Right atrium auricular region (tissue), 2 donors: ENCODE data around the gene LMO7. TPM values are rescaled to one million over a fixed set of nuclear protein-coding genes. Genes with fewer than 3 reads are reported as not detected.

ENCODE experiments used
- DNase-seq: peaks from one replicate; pipeline ENCODE4 v3.0.0-alpha.2; 2019; ENCODE audit warnings: low spot score
- H3K27ac ChIP-seq, 2 donors: fragments of 200-600 bp; sonication (generic); 1 replicate in 1 of 2; 2 replicates in 1 of 2; pipeline ENCODE4 v1.5.1; 2016 to 2019
- H3K27me3 ChIP-seq, 2 donors: fragments of 200-600 bp; sonication (generic); one replicate each; pipeline versions ENCODE4 v1.5.1 to v1.6.0; 2017 to 2019
- H3K36me3 ChIP-seq: fragments of 200-600 bp; sonication (generic); one replicate; pipeline ENCODE4 v1.5.1; 2016
- H3K4me1 ChIP-seq, 2 donors: fragments of 200-600 bp; sonication (generic); one replicate each; pipeline versions ENCODE4 v1.5.1 to v1.6.0; 2017 to 2019
- H3K4me3 ChIP-seq, 2 donors: fragments of 200-600 bp; sonication (generic); 1 replicate in 1 of 2; 2 replicates in 1 of 2; pipeline ENCODE4 v1.5.1; 2017 to 2019; ENCODE audit warnings: mild to moderate bottlenecking in 1 of 2, moderate library complexity in 1 of 2
- H3K9me3 ChIP-seq, 2 donors: fragments of 200-600 bp; sonication (generic); one replicate each; pipeline ENCODE4 v1.5.1; 2019
- total RNA-seq, 2 donors: library from RNA; depleted of rRNA; stranded (reverse); fragments of >200 nt; gene quantifications; one replicate each; pipeline ENCODE4 v1.1.0, GENCODE V29; 2016
- TF ChIP-seq, protein P1 (sequence below), 2 donors: fragments of 200-600 bp; sonication (generic); IDR thresholded peaks; one replicate each; pipeline ENCODE4 v1.5.1; 2019; ENCODE audit warnings: antibody characterized with exemption in 2 of 2

LMO7 gene
- total RNA-seq, 2 donors from 2014 or later, result 319 to 484 TPM

DNA sequence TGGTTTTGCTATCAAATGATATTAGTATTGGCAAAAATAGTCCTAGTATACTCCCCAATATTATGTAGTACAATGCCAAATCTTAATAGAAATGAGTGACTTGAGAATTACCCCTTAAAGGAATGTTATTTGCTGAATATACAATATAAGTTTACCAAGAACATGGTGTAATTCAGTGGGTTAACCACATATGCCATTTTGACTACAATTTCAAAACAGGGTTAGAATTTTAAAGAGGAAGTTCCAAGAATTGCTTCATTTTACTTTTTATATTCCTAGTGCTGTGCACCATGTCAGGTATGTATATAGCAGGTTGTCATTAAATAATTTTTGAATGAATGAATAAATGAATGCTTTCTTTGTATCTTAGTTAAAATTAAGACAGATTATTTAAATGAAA is 66.3 kb downstream of the LMO7 start:
- Histone ChIP-seq H3K4me3 (no peak overlapping the region), H3K9me3 (no peaks in the 10 kb centered on the region), H3K36me3 (no peaks in the 10 kb centered on the region), H3K27ac (no peak overlapping the region), H3K4me1 (peaks cover 0 to 13% of the 10 kb centered on the region in 2 donors), H3K27me3 (no peaks in the 10 kb centered on the region)
- no peak for DNase-seq
- TF ChIP-seq, protein P1, sequence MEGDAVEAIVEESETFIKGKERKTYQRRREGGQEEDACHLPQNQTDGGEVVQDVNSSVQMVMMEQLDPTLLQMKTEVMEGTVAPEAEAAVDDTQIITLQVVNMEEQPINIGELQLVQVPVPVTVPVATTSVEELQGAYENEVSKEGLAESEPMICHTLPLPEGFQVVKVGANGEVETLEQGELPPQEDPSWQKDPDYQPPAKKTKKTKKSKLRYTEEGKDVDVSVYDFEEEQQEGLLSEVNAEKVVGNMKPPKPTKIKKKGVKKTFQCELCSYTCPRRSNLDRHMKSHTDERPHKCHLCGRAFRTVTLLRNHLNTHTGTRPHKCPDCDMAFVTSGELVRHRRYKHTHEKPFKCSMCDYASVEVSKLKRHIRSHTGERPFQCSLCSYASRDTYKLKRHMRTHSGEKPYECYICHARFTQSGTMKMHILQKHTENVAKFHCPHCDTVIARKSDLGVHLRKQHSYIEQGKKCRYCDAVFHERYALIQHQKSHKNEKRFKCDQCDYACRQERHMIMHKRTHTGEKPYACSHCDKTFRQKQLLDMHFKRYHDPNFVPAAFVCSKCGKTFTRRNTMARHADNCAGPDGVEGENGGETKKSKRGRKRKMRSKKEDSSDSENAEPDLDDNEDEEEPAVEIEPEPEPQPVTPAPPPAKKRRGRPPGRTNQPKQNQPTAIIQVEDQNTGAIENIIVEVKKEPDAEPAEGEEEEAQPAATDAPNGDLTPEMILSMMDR (IDR thresholded peaks at IDR 0.05), result no peak

DNA sequence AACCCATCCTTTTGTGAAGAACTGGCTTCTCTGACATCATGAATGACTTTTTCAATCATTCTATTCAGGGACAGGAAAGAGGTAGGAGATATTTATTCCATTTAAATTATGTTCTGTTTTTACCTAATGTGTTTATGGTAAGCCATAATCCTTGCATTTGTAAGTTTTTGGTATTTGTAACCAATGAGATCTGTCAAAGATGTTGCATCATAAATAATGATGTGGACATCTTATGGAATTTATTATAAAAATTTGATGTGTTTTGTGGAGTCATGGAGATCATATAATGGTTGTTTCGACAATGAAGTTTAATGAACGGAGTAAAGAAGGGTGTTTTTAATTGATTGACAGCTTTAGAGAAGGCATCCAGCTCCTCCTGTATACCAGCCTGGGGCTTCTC is 67.6 kb downstream of the LMO7 start:
- Histone ChIP-seq H3K27me3 (no peaks in the 10 kb centered on the region), H3K36me3 (no peaks in the 10 kb centered on the region), H3K4me3 (no peak overlapping the region), H3K27ac (no peak overlapping the region), H3K4me1 (peaks cover 0 to 13% of the 10 kb centered on the region in 2 donors), H3K9me3 (no peaks in the 10 kb centered on the region)
- no peak for DNase-seq
- TF ChIP-seq, protein P1 (IDR thresholded peaks at IDR 0.05), result no peak

DNA sequence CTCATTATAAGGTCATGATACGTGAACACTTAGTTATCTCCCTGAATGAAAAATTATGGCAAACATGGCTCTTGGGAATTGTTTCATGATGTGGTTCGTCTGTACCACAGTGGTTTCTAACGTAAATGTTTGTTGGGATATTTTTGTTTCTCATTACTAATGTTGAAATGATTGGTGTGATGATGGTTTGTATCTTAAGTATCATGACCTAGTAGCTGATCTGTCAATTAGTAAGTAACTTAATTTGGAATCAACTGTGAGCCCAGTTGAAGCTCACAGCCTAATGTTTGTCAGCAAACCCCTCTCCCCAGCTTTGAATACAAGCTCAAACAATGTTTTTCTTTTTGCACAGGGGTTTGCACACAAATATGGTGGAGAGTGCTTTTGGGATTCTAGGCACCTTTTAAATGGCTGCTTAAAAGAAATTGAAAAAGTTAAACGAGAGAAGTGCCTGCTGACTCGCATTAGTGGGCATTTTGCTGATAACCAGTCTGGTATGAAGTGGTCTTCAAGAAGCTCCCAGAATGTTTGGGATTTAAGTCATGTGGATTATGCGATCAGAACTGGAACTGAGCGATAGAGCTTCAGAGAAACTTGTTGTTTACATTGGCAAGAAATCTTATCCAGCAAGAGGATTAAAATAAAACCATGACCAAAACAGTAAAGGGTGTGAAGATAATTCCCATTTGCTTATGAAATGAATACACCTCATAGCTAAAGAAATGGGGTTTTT is 68.2 kb downstream of the LMO7 start:
- no peak overlapping the region for H3K27ac ChIP-seq
- H3K36me3 ChIP-seq, result no peaks in the 10 kb centered on the region
- no peaks in the 10 kb centered on the region for H3K27me3 ChIP-seq
- H3K4me1 ChIP-seq, result peaks cover 0 to 13% of the 10 kb centered on the region in 2 donors
- no peaks in the 10 kb centered on the region for H3K9me3 ChIP-seq
- TF ChIP-seq, protein P1 (IDR thresholded peaks at IDR 0.05), result no peak
- H3K4me3 ChIP-seq, result no peak overlapping the region
- DNase-seq, result no peak

DNA sequence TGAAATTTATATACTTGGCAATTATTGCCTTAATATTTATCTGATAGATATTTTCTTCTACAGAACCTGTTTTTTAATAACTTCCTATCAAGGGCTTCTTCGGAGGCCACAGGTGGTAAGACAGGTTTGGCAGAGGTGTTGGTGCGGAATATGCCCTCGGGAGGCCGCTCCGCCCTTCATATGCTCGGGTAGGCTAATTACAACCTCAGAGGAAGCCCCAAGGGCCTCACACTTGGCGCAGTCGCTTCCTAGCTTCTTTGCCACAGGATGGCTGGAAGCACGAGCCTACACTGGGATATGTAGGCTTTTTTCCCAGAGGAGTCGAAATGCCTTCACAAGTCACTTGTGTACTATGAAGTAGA is 68.8 kb downstream of the LMO7 start:
- no peak for DNase-seq
- Histone ChIP-seq H3K27ac (no peak overlapping the region), H3K4me3 (no peak overlapping the region)

DNA sequence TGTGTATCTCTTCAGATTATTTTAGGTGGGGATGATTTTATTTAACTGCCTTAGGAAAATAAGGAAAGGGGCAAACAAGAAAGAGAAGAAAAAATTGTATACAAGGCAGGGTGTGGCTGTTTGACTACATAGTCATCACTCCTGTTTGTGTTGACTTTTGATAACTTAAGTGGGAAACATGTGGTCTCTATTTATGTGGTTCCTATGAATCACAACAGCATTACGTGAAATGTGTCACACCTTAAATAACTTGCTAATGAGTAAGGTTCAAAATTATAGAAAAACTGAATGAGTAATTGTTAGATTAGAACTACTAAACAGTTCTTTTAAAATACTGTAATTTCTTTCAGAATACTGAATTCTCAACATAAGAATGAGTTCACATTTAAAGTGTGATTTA is 69.3 kb downstream of the LMO7 start:
- peaks cover 0 to 13% of the 10 kb centered on the region in 2 donors for H3K4me1 ChIP-seq
- no peaks in the 10 kb centered on the region for H3K27me3 ChIP-seq
- no peak for DNase-seq
- no peaks in the 10 kb centered on the region for H3K9me3 ChIP-seq
- H3K27ac ChIP-seq, result no peak overlapping the region
- TF ChIP-seq, protein P1 (IDR thresholded peaks at IDR 0.05), result no peak
- H3K36me3 ChIP-seq, result no peaks in the 10 kb centered on the region
- no peak overlapping the region for H3K4me3 ChIP-seq

More for the DNA sequence above, 68.8 kb downstream of the LMO7 start:
- H3K9me3 ChIP-seq, result no peaks in the 10 kb centered on the region
- peaks cover 0 to 13% of the 10 kb centered on the region in 2 donors for H3K4me1 ChIP-seq
- TF ChIP-seq, protein P1 (IDR thresholded peaks at IDR 0.05), result no peak
- no peaks in the 10 kb centered on the region for H3K27me3 ChIP-seq
- no peaks in the 10 kb centered on the region for H3K36me3 ChIP-seq

DNA sequence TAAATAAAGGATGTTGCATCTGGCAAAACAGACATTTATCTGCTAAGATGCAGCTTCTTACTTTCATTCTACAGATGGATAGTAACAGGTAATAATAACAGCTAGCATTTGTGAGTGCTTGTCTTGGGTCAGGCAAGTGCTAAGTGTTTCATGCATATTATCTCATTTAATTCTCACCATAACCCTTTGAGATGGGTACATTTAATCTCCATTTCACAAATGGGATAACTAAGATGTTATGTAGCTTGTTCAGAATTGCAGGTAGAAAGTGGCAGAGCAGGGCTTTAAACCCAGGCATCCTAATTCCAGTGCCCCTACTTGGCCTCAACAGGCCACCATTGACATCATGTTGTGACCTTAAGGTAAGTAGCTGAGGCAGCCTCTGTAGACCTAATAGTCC is 69.8 kb downstream of the LMO7 start:
- Histone ChIP-seq H3K27me3 (no peaks in the 10 kb centered on the region), H3K27ac (no peak overlapping the region), H3K4me1 (peaks cover 0 to 13% of the 10 kb centered on the region in 2 donors), H3K36me3 (no peaks in the 10 kb centered on the region), H3K4me3 (no peak overlapping the region), H3K9me3 (no peaks in the 10 kb centered on the region)
- TF ChIP-seq, protein P1 (IDR thresholded peaks at IDR 0.05), result no peak
- no peak for DNase-seq
